K562 (cell line): ENCODE measurements around the gene LIPM. TPM values are rescaled to one million over a fixed set of nuclear protein-coding genes. Genes with fewer than 3 reads are reported as not detected.

Experiments
- ATAC-seq: fragments of 200-7000 bp; cut with Tn5 transposase; 3 replicates; pipeline ENCODE4 v1.9.1; 2020; ENCODE audit warnings: moderate library complexity
- BruUV-seq: library from RNA; stranded (reverse); fragments of 400-500 nt; replicated peaks from 2 replicates; lab custom pipeline; 2021; lab: Mats Ljungman, UMichigan
- CTCF ChIA-PET: fragments of 300-600 bp; formaldehyde crosslinking; extraction: SDS; loops from one replicate; lab custom pipeline; 2021; ENCODE audit warnings: low intra/inter-chr PET ratio; lab: Yijun Ruan, JAX
- POLR2A ChIA-PET: fragments of 300-600, 350-650 bp; sonication (Branson Sonifier 250); formaldehyde crosslinking; extraction: SDS; loops from one replicate; lab custom pipeline; 2021; ENCODE audit warnings: antibody characterized with exemption, inconsistent platforms; lab: Yijun Ruan, JAX
- DNase-seq, 4 experiments: peaks; one replicate each; pipeline versions ENCODE4 v3.0.0 to v3.0.0-alpha.2; 2011 to 2018; ENCODE audit warnings: low spot score in 3 of 4, mixed read lengths in 3 of 4; ENCODE audit errors: extremely low read depth in 1 of 4
- FAIRE-seq: peaks from 2 replicates; lab custom pipeline; 2011; peaks lifted over from hg19 to GRCh38; lab: Jason Lieb, UNC
- H2AFZ ChIP-seq: 2 replicates; pipeline ENCODE4 v1.6.0; 2011; ENCODE audit warnings: low read depth, low read length, control low read depth, inconsistent platforms
- H3K27ac ChIP-seq: fragments of 200-600 bp; 3 replicates; pipeline ENCODE4 v1.8.0; 2011; ENCODE audit warnings: low read depth, mild to moderate bottlenecking, control low read depth, inconsistent platforms, low read length, moderate library complexity, mixed read lengths; ENCODE audit errors: extremely low read depth
- H3K27me3 ChIP-seq, 2 experiments: fragments of 300-600 bp in 1 of 2; 2 replicates in 1 of 2; 3 replicates in 1 of 2; pipeline versions ENCODE4 v1.6.0 to v1.8.0; 2011; ENCODE audit warnings: inconsistent platforms in 2 of 2, low read length in 2 of 2, mild to moderate bottlenecking in 1 of 2, mixed read lengths in 1 of 2, moderate library complexity in 1 of 2; ENCODE audit not compliant: control insufficient read depth in 2 of 2, insufficient read depth in 2 of 2
- H3K36me3 ChIP-seq: fragments of 300-600 bp; 3 replicates; pipeline ENCODE4 v1.8.0; 2011; ENCODE audit warnings: mild to moderate bottlenecking, low read length, inconsistent platforms; ENCODE audit not compliant: control insufficient read depth, insufficient read depth
- H3K4me1 ChIP-seq, 2 experiments: fragments of 200-600 bp in 1 of 2; replicated peaks in 1 of 2; 2 replicates in 1 of 2; 3 replicates in 1 of 2; pipeline versions ENCODE4 v1.5.1 to v1.8.0; 2011; ENCODE audit warnings: inconsistent platforms in 2 of 2, low read length in 2 of 2, mild to moderate bottlenecking in 1 of 2, mixed read lengths in 1 of 2, moderate library complexity in 1 of 2; ENCODE audit not compliant: control insufficient read depth in 2 of 2, insufficient read depth in 2 of 2
- H3K4me2 ChIP-seq: 2 replicates; pipeline ENCODE4 v1.6.1; 2011; ENCODE audit warnings: low read length, control low read depth, inconsistent platforms, mixed read lengths; ENCODE audit not compliant: insufficient read depth
- H3K4me3 ChIP-seq: fragments of 200-600 bp; sonication (generic), shearing (Covaris generic); 2 replicates; pipeline ENCODE4 v1.5.1; 2016; ENCODE audit warnings: control low read depth, inconsistent platforms
- H3K79me2 ChIP-seq: fragments of 200-600 bp; 3 replicates; pipeline ENCODE4 v1.8.0; 2011; ENCODE audit warnings: low read length, inconsistent platforms; ENCODE audit not compliant: control insufficient read depth, insufficient read depth
- H3K9ac ChIP-seq, 2 experiments: 2 replicates each; pipeline versions ENCODE4 v1.6.0 to v1.6.1; 2011; ENCODE audit warnings: low read depth in 2 of 2, low read length in 2 of 2, control low read depth in 1 of 2, inconsistent platforms in 1 of 2, mild to moderate bottlenecking in 1 of 2, mixed read lengths in 1 of 2; ENCODE audit not compliant: insufficient read depth in 1 of 2
- H3K9me1 ChIP-seq: one replicate; pipeline ENCODE4 v1.6.0; 2011; ENCODE audit warnings: inconsistent platforms, mild to moderate bottlenecking, low read length, moderate library complexity; ENCODE audit not compliant: control insufficient read depth, insufficient read depth
- H3K9me3 ChIP-seq: replicated peaks from 2 replicates; pipeline ENCODE4 v1.5.1; 2011; ENCODE audit warnings: low read depth, low read length, inconsistent platforms; ENCODE audit not compliant: control insufficient read depth, insufficient read depth
- H4K20me1 ChIP-seq: replicated peaks from 2 replicates; pipeline ENCODE4 v1.6.1; 2011; ENCODE audit warnings: low read length, inconsistent platforms, mixed read lengths; ENCODE audit not compliant: control insufficient read depth, insufficient read depth
- CBX3 ChIP-seq, 2 experiments: IDR thresholded peaks; 1 replicate in 1 of 2; 2 replicates in 1 of 2; pipeline ENCODE4 v1.6.1; 2012; ENCODE audit warnings: inconsistent platforms in 2 of 2, low read length in 2 of 2, borderline replicate concordance in 1 of 2, control low read depth in 1 of 2
- HMGN3 ChIP-seq: IDR thresholded peaks from 2 replicates; pipeline ENCODE4 v1.6.1; 2011; ENCODE audit warnings: borderline replicate concordance, low read depth, mild to moderate bottlenecking, mixed read lengths, low read length; ENCODE audit not compliant: insufficient read length; ENCODE audit errors: extremely low read depth
- HNRNPLL ChIP-seq: fragments of 200-400 bp; formaldehyde crosslinking; IDR thresholded peaks from 2 replicates; pipeline ENCODE4 v1.6.1; 2017; ENCODE audit warnings: low read length, low read depth, mild to moderate bottlenecking; ENCODE audit not compliant: poor library complexity, severe bottlenecking
- NFE2L1 ChIP-seq: fragments of 450-650 bp; IDR thresholded peaks from 2 replicates; pipeline ENCODE4 v1.6.1; 2016; ENCODE audit warnings: missing genetic modification characterization, low read depth, mild to moderate bottlenecking, missing compliant biosample characterization, moderate library complexity, borderline replicate concordance
- PCBP1 ChIP-seq: fragments of 200-400 bp; formaldehyde crosslinking; IDR thresholded peaks from 2 replicates; pipeline ENCODE4 v1.6.1; 2018; ENCODE audit warnings: mild to moderate bottlenecking, low read depth, low read length; ENCODE audit not compliant: poor library complexity, severe bottlenecking
- PURB ChIP-seq: sonication (generic); formaldehyde crosslinking; IDR thresholded peaks from 2 replicates; pipeline ENCODE4 v1.9.0; 2021; ENCODE audit warnings: low read depth, mild to moderate bottlenecking, missing genetic modification reagents
- RBBP5 ChIP-seq: fragments of 200-600 bp; sonication (generic); IDR thresholded peaks from 2 replicates; pipeline ENCODE4 v1.6.1; 2012; ENCODE audit warnings: borderline replicate concordance, mild to moderate bottlenecking, low read length, control low read depth, inconsistent platforms; ENCODE audit not compliant: insufficient read depth, poor library complexity, severe bottlenecking
- SMAD2 ChIP-seq: fragments of 150-350 bp; IDR thresholded peaks from 2 replicates; pipeline ENCODE4 v1.6.1; 2014; ENCODE audit warnings: low read depth, mild to moderate bottlenecking, low read length
- ZNF583 ChIP-seq: fragments of 250-450 bp; sonication (Bioruptor Pico); IDR thresholded peaks from 2 replicates; pipeline ENCODE4 v1.4.0; 2020
- ZNF764 ChIP-seq: fragments of 250-450 bp; sonication (Bioruptor Pico); IDR thresholded peaks from 2 replicates; pipeline ENCODE4 v1.4.0; 2020; ENCODE audit warnings: low read depth, mild to moderate bottlenecking, moderate library complexity
- WGBS: fragments of 100-300 bp; shearing (Covaris generic); methylation state at CpG from one replicate; pipeline ENCODE4 v1.1.6; 2016; ENCODE audit warnings: low coverage, mixed read lengths; ENCODE audit not compliant: insufficient coverage; ENCODE audit errors: missing lambda C conversion rate; 5-methylcytosine and 5-hydroxymethylcytosine counted together
- in situ Hi-C: fragments of 300-500 bp; cut with MboI; formaldehyde crosslinking; loops from 4 replicates; pipeline ENCODE4 v1.15.0; 2018; ENCODE audit warnings: inconsistent platforms, mixed read lengths
- intact Hi-C: fragments of 100-400 bp; cut with micrococcal nuclease; formaldehyde crosslinking; loops from 2 replicates; pipeline ENCODE4 v1.14.2; 2022
- polyA plus RNA-seq, 8 experiments: library from polyadenylated mRNA; depleted of rRNA in 4 of 8; stranded (reverse) in 5 of 8; unstranded in 3 of 8; fragments of >200 nt; fragmentation: Nextera tagmentation in 2 of 8; fragmentation: Illumina TruSeq in 1 of 8; extraction: Ambion mirVana in 2 of 8; extraction: Trizol in 1 of 8; gene quantifications; 2 replicates each; pipeline versions ENCODE4 v1.2.1 to v1.2.3, GENCODE V29; 2011 to 2014; ENCODE audit warnings: inconsistent platforms in 1 of 8, missing spikeins in 1 of 8
- total RNA-seq, 7 experiments: library from RNA; depleted of rRNA in 6 of 7; stranded (reverse); fragments of >200 nt in 6 of 7; fragmentation: Illumina TruSeq in 2 of 7; extraction: Trizol in 2 of 7; gene quantifications; 2 replicates each; pipeline versions ENCODE4 v1.2.1 to v1.2.3, GENCODE V29; 2011 to 2021; ENCODE audit warnings: low replicate concordance in 1 of 7
- TF ChIP-seq, protein P1 (sequence below): fragments of 450-650 bp; IDR thresholded peaks from 2 replicates; pipeline ENCODE4 v1.6.1; 2016; ENCODE audit warnings: mild to moderate bottlenecking
- TF ChIP-seq, protein P2 (sequence below): fragments of 250-450 bp; sonication (Bioruptor Pico); IDR thresholded peaks from 2 replicates; pipeline ENCODE4 v1.9.0; 2021; ENCODE audit warnings: mild to moderate bottlenecking
- TF ChIP-seq, protein P3 (sequence below): fragments of 450-650 bp; IDR thresholded peaks from 2 replicates; pipeline ENCODE4 v1.6.1; 2017; ENCODE audit warnings: antibody characterized with exemption

The LIPM gene
- total and polyA plus RNA-seq, 9 of the 15 experiments (the other 6 are each of a cell fraction or from before 2014, with no cell fraction given): not detected

DNA sequence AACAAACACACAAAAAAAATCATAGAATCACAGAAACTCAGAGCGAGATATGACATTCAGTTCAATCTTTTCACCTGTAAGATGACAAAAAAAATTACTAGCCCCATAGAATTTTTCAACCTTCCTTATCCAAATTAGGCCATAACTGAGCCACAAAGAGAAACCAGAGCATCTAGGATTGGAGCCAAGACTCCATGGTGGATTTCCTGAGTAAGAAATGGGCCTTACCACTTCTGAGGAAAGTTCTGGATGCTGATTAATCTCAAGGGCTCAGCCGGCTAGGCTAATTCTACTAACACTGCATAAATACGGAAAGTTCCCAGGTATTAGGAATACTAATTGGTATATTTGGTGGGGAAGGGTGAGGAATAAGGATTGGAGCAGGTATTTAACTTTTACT lies 16.8 kb downstream of the LIPM start:
- CTCF ChIA-PET: no interaction called here
- Histone ChIP-seq H3K9me1 (no peaks in the 10 kb centered on the region), H2AFZ (no peak overlapping the region), H3K9ac (no peak overlapping the region), H3K4me3 (no peak overlapping the region), H3K4me1 (no peaks in the 10 kb centered on the region), H4K20me1 (no peaks in the 10 kb centered on the region), H3K9me3 (no peaks in the 10 kb centered on the region), H3K36me3 (no peaks in the 10 kb centered on the region), H3K27ac (no peak overlapping the region), H3K27me3 (no peaks in the 10 kb centered on the region), H3K4me2 (no peak overlapping the region), H3K79me2 (no peaks in the 10 kb centered on the region)
- intact Hi-C loops (no loop called here), in situ Hi-C loops (no loop called here)
- ATAC-seq (no peak), DNase-seq (no peak), FAIRE-seq (no peak)
- TF ChIP-seq, protein P1, sequence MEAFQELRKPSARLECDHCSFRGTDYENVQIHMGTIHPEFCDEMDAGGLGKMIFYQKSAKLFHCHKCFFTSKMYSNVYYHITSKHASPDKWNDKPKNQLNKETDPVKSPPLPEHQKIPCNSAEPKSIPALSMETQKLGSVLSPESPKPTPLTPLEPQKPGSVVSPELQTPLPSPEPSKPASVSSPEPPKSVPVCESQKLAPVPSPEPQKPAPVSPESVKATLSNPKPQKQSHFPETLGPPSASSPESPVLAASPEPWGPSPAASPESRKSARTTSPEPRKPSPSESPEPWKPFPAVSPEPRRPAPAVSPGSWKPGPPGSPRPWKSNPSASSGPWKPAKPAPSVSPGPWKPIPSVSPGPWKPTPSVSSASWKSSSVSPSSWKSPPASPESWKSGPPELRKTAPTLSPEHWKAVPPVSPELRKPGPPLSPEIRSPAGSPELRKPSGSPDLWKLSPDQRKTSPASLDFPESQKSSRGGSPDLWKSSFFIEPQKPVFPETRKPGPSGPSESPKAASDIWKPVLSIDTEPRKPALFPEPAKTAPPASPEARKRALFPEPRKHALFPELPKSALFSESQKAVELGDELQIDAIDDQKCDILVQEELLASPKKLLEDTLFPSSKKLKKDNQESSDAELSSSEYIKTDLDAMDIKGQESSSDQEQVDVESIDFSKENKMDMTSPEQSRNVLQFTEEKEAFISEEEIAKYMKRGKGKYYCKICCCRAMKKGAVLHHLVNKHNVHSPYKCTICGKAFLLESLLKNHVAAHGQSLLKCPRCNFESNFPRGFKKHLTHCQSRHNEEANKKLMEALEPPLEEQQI: no peak
- TF ChIP-seq PURB (CRISPR knock-in tag): no peak
- TF ChIP-seq CBX3 (IDR thresholded peaks at IDR 0.05; ENCODE audit: borderline replicate concordance in 1 of 2, low read length in 2 of 2): no peak
- TF ChIP-seq HNRNPLL: no peak
- no peak for TF ChIP-seq RBBP5
- TF ChIP-seq, protein P2, sequence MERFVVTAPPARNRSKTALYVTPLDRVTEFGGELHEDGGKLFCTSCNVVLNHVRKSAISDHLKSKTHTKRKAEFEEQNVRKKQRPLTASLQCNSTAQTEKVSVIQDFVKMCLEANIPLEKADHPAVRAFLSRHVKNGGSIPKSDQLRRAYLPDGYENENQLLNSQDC (CRISPR knock-in tag): no peak
- TF ChIP-seq PCBP1: no peak
- no peak for TF ChIP-seq ZNF583 (CRISPR knock-in tag)
- TF ChIP-seq NFE2L1: no peak
- no peak for TF ChIP-seq HMGN3
- TF ChIP-seq, protein P3, sequence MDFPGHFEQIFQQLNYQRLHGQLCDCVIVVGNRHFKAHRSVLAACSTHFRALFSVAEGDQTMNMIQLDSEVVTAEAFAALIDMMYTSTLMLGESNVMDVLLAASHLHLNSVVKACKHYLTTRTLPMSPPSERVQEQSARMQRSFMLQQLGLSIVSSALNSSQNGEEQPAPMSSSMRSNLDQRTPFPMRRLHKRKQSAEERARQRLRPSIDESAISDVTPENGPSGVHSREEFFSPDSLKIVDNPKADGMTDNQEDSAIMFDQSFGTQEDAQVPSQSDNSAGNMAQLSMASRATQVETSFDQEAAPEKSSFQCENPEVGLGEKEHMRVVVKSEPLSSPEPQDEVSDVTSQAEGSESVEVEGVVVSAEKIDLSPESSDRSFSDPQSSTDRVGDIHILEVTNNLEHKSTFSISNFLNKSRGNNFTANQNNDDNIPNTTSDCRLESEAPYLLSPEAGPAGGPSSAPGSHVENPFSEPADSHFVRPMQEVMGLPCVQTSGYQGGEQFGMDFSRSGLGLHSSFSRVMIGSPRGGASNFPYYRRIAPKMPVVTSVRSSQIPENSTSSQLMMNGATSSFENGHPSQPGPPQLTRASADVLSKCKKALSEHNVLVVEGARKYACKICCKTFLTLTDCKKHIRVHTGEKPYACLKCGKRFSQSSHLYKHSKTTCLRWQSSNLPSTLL: no peak
- TF ChIP-seq ZNF764 (CRISPR knock-in tag): no peak
- TF ChIP-seq SMAD2: no peak
- POLR2A ChIA-PET: no interaction called here
- 0% methylated on average over 3 of the region's 3 CpGs for WGBS
- no TSS peak for BruUV-seq
